Rectal smooth muscle tissue (tissue), 1 donor: ENCODE data around the gene THBS2.
"Not testable (repeated sequence)": the region's sequence is repeated elsewhere in the genome, so short reads cannot be mapped to it uniquely, and the experiment has no call there.

Experiments used
- H3K27ac ChIP-seq: one replicate; pipeline ENCODE4 v1.7.0; 2013; ENCODE audit warnings: low read depth, low read length, inconsistent platforms
- H3K27me3 ChIP-seq: one replicate; pipeline ENCODE4 v1.7.0; 2013; ENCODE audit warnings: low read length; ENCODE audit not compliant: control insufficient read depth, insufficient read depth
- H3K36me3 ChIP-seq: one replicate; pipeline ENCODE4 v1.7.0; 2013; ENCODE audit warnings: low read length; ENCODE audit not compliant: control insufficient read depth, insufficient read depth
- H3K4me1 ChIP-seq: one replicate; pipeline ENCODE4 v1.7.0; 2013; ENCODE audit warnings: low read length; ENCODE audit not compliant: control insufficient read depth, insufficient read depth
- H3K4me3 ChIP-seq: one replicate; pipeline ENCODE4 v1.7.0; 2013; ENCODE audit warnings: low read length
- H3K9ac ChIP-seq: one replicate; pipeline ENCODE4 v1.7.0; 2013; ENCODE audit warnings: low read length

The THBS2 gene

DNA sequence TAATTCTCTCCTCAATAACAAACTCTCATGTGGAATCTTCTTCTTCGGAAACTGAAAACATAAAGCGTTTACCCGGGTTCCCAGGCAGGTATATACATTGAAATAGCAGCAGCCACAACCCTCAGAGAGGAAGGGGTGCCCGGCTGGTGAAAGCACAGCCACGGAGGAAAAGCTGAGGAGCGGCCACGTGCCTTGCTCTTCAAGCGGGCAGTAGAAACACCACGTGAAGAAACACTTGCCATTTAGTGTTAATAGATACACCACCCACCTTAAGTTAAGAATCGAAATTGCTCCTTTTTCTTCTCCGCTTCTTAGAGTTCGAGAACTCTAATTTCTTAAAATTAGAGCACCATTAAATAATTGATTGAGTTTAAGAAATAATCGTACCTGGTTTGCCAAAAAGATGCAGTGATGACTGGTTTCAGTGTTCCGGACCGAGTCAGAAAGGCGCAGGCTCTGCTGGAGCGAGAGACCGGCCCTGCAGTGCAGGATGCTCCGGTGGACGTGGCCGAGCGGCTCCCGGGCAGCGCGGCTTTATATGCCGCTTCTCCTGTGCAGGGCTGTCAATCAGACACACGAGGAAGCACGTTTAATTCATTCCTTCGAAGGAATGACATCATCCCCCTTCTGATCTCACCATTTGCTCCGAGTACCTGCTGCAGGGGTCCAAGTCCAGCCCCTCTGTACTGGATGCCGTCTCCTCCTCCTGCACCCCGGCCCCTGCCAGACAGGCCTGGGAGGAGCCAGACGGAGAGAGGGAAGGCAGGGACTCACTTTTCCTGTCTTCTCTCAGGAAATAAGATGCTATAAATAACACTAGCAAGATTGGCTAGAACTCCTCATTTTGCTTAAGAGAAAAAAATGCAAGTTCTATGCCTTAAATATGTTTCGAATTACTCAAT lies at the start of gene THBS2:
Gene THBS2 (minus strand): TSS at position 510 of the 902 bp plus-strand sequence. CDS start 3,062 bp downstream, outside the sequence.
- H3K27ac ChIP-seq: peak within 1 kb of the TSS; percentile 46
- H3K4me1 ChIP-seq: no peaks in the 10 kb centered on the region
- no peak within 1 kb of the TSS for H3K9ac ChIP-seq
- peak within 1 kb of the TSS; percentile 11 for H3K4me3 ChIP-seq
- peaks cover 2% of the 10 kb centered on the region for H3K27me3 ChIP-seq
- H3K36me3 ChIP-seq: no peaks in the 10 kb centered on the region

- Histone ChIP-seq H3K9ac (no peak overlapping the region), H3K27ac (no peak overlapping the region), H3K27me3 (no peaks in the 10 kb centered on the region), H3K4me3 (no peak overlapping the region), H3K36me3 (no peaks in the 10 kb centered on the region), H3K4me1 (no peaks in the 10 kb centered on the region)
Measured at GRCh38 chr6:169302716-169303115, 49.1 kb upstream of the THBS2 start.

GRCh38 chr6:169302255-169302654 lies 48.6 kb upstream of the THBS2 start:
- H3K27me3 ChIP-seq: no peaks in the 10 kb centered on the region
- H3K4me3 ChIP-seq: no peak overlapping the region
- no peak overlapping the region for H3K27ac ChIP-seq
- H3K36me3 ChIP-seq: no peaks in the 10 kb centered on the region
- no peaks in the 10 kb centered on the region for H3K4me1 ChIP-seq
- no peak overlapping the region for H3K9ac ChIP-seq

DNA sequence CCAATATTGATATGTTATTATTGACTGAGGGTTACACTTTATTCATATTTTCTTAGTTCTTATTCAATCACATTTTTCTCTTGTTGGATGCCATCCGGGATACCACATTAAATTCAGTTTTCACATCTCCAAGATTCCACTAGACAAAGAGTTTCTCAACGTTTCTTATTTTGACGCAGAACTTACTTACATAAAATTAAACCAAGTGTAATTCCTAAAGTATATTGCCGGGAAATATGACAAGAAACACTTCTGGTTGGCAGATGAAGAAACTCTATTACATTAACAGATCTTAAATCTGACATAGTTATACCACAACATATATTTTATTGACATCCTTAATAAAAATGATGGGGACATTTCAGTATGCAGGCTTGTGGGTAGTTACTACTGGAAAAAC lies 47.3 kb upstream of the THBS2 start:
- Histone ChIP-seq H3K36me3 (no peaks in the 10 kb centered on the region), H3K27ac (no peak overlapping the region), H3K27me3 (no peaks in the 10 kb centered on the region), H3K9ac (no peak overlapping the region), H3K4me1 (no peaks in the 10 kb centered on the region), H3K4me3 (no peak overlapping the region)

DNA sequence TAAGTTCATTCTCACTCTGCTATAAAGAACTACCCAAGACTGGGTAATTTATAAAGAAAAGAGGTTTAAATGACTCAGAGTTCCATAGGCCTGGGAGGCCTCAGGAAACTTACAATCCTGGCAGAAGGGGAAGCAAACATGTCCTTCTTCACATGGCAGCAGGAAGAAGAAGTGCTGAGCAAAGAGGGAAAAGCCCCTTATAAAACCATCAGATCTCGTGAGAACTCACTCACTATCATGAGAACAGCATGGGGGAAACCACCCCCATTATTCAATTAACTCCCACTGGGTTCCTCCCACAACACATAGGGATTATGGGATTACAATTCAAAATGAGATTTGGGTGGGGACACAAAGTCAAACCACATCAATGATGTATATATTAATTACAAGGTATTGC lies 45.0 kb upstream of the THBS2 start:
- not testable (repeated sequence) for H3K36me3 ChIP-seq, H3K27me3 ChIP-seq, H3K9ac ChIP-seq, H3K4me1 ChIP-seq, H3K4me3 ChIP-seq, H3K27ac ChIP-seq

DNA sequence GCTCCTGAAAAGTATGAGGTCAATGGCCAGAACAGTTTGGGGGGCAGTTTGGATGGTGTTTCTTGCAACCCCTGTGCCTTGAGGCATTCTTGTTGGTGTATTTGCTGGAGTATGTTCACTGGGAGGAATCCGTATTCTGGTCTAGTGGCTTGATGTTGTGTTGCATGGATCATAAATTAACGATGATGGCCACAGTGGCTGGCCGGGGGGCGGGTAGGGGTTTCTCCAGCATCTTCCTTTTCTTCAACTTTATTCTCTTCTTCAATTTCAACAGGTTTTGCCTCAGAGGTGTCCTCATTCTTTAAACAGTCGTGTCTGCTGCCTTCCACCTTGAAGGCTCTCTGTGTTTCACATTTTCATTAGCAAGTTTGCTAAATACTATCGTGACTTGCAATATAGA lies 43.0 kb upstream of the THBS2 start:
- Histone ChIP-seq H3K9ac (no peak overlapping the region), H3K4me1 (no peaks in the 10 kb centered on the region), H3K27ac (no peak overlapping the region), H3K36me3 (no peaks in the 10 kb centered on the region), H3K4me3 (no peak overlapping the region), H3K27me3 (no peaks in the 10 kb centered on the region)

DNA sequence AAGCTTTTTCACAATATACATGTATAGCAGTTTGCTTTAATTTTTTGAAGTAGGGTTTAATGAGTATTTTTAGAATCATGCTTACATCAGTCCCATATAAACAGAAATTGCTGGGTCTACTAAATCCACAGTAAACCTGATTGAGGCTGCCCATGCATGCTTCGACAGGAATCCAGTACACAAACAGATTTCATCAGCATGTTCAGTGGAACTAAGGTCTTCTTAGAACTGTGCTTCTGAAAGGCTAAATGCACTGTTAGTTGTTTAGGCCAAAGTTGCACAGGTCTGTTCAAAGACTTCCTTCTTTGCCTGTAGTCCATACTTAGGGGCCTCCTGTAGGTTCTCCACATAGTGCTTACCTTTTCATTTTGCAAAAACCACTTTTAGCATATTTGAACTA lies 42.5 kb upstream of the THBS2 start:
- H3K4me1 ChIP-seq: no peaks in the 10 kb centered on the region
- no peak overlapping the region for H3K27ac ChIP-seq
- H3K4me3 ChIP-seq: no peak overlapping the region
- H3K36me3 ChIP-seq: no peaks in the 10 kb centered on the region
- H3K27me3 ChIP-seq: no peaks in the 10 kb centered on the region
- no peak overlapping the region for H3K9ac ChIP-seq

- no peaks in the 10 kb centered on the region for H3K36me3 ChIP-seq
- H3K27me3 ChIP-seq: no peaks in the 10 kb centered on the region
- H3K27ac ChIP-seq: no peak overlapping the region
- H3K4me3 ChIP-seq: no peak overlapping the region
- no peak overlapping the region for H3K9ac ChIP-seq
- no peaks in the 10 kb centered on the region for H3K4me1 ChIP-seq
Measured at GRCh38 chr6:169293196-169293595, 39.5 kb upstream of the THBS2 start.

DNA sequence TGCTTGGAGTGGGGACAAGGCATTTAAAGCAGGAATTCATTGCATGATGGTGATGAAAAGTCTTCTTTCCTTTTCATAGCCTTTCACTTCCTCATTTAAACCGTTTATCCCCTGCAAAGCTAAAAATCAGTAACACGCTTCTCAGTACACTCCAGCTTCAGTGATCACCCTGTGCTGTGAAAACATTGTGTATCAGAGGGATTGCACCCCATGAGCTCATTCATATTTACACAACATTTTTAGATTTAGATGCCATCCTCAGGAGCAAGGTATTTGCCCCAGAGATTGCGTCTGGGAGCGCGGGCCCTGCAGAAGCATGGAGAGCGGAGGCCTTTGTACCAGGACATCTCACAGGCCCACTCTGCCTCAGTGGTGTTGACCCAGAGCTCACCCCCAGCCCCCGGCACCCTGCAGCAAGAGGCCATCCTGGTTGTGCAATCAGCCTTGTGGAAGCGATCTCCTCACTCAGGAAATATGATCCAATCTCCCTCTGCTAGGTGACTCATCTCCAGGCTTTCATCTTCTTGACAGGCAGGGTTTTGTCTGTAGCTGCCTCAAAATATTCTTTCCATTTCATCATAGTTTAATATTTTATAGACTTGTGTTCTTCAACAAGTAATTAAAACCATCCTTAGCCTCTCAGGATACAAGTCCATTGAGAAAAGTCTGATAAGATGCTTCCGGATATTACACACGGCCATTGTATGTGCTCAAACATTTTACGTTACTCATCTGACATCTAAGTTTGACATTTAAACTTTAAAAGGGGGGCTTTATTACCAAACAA lies 38.9 kb upstream of the THBS2 start:
- no peaks in the 10 kb centered on the region for H3K36me3 ChIP-seq
- no peaks in the 10 kb centered on the region for H3K27me3 ChIP-seq
- no peak overlapping the region for H3K4me3 ChIP-seq
- no peaks in the 10 kb centered on the region for H3K4me1 ChIP-seq
- no peak overlapping the region for H3K27ac ChIP-seq
- H3K9ac ChIP-seq: no peak overlapping the region

GRCh38 chr6:169291646-169292337 lies 38.1 kb upstream of the THBS2 start:
- no peaks in the 10 kb centered on the region for H3K27me3 ChIP-seq
- no peak overlapping the region for H3K4me3 ChIP-seq
- no peak overlapping the region for H3K27ac ChIP-seq
- H3K36me3 ChIP-seq: no peaks in the 10 kb centered on the region
- no peaks in the 10 kb centered on the region for H3K4me1 ChIP-seq
- no peak overlapping the region for H3K9ac ChIP-seq

GRCh38 chr6:169291148-169291547 lies 37.5 kb upstream of the THBS2 start:
- H3K4me3 ChIP-seq: no peak overlapping the region

GRCh38 chr6:169289619-169290339 lies 36.1 kb upstream of the THBS2 start:
- H3K9ac ChIP-seq: no peak overlapping the region
- no peak overlapping the region for H3K4me3 ChIP-seq
- no peak overlapping the region for H3K27ac ChIP-seq
- H3K27me3 ChIP-seq: no peaks in the 10 kb centered on the region
- no peaks in the 10 kb centered on the region for H3K4me1 ChIP-seq
- H3K36me3 ChIP-seq: no peaks in the 10 kb centered on the region

More at GRCh38 chr6:169291148-169291547, 37.5 kb upstream of the THBS2 start:
- Histone ChIP-seq H3K4me1 (no peaks in the 10 kb centered on the region), H3K27me3 (no peaks in the 10 kb centered on the region), H3K27ac (no peak overlapping the region), H3K9ac (no peak overlapping the region), H3K36me3 (no peaks in the 10 kb centered on the region)
